NCI-H82 treated with DMSO at 0.1 percent for 48 hours (cell line): ENCODE results near the gene AASDHPPT.

Experiments
- DNase-seq: peaks from one replicate; lab custom pipeline; 2025; ENCODE audit not compliant: unreplicated experiment; lab: John Stamatoyannopoulos, UW

AASDHPPT gene

DNA sequence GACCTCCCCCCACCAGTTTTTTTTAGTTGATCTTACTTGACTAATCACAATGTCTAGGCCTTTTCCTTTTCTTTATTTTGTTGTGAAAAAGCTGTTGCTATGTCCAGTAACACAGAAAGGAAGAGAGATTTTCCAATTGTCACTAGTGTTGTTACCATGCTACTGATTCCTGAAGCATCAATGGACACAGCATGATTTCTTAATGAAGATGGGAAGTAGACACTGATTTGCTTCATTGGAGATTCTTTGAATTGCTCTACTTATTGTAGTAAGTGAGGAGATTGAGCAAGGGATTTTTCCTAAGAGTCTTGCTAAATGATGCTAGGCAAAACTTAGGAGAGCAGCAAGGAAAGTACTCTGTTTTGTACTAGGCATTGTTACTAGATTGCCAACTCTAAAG, 4.6 kb downstream of the AASDHPPT start:
- no peak for DNase-seq

DNA sequence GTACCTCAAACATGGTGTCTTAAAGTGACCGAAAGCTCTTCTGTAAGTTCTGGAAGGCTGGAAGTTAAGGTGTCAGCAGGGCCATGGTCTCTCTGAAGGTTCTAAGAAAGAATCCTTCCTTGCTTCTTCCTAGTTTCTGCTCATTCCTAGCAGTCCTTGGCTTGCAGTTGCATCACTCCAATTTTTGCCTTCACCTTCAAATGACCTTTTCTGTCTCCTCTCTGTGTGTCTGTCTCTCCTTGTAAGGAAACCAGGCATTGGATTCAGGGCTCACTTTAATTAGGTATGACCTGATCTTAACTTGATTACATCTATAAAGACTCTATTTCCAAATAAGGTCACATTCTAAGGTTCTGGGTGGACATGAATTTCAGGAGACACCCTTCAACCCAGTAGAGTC, 8.7 kb downstream of the AASDHPPT start:
- no peak for DNase-seq

DNA sequence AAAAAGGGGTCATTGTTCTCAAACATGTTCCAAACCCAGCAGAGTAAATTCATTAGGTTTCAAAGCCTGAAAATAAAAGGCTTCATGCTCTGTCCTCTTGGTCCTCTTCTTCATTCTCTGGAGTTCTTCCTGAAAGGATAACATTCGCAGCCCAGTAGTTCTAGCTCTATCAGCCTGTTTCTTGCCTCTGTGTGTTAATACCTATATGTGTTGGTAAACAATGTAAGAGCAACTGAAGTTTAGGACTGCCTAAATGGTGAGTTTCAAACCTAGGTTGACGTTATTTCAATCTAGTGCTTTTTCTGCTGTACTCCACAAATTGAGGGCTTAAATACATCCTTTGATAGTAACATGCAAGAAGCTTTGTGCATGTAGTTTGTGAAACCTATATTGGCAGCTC, 9.4 kb downstream of the AASDHPPT start:
- no peak for DNase-seq

DNA sequence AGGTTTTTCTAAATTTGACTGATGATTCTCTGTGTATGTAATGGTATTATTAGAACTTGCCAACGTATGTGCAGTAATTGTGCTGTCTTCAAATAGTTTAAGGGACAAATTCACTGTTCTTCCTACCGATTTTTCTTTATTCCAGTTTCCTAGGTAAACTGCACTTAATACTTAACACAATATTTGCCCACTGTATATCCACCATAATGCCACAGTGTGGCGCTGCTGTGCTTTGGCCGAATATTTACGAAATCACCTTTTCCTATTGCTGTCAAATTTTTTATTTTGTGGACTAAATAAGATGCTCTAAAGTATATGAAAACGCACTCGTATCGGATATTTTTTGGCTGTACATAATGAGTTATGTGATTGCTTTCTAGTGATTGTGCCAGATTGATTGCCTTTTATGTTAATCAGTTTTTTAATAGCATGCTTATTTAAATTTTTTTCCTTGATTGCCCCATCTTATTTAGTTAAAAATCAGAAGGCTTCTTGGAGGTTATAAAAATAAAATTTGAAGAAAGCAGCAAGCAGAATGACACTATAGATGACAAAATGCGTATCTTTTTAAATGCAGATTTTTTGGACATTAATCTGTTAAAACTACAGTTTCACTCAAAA, 10.5 kb downstream of the AASDHPPT start:
- peak; percentile 8 for DNase-seq

DNA sequence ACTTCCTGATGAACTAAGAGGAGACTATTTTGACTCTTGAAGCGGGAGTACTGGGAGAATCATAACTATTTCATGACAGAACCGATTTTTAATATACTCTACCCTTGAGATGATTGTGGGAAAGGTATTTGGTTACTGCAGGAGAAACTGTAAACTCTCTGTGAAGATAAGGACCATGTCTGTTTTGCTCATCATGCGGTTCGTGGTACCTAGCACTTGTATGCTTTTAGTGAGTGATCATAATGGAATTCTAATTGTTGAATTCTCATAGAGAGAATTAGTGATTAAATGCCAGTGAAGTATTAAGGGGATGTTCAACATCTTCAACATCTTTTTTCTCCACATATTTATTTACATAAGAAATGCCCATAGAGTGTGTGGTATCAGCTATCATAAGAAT, 11.4 kb downstream of the AASDHPPT start:
- DNase-seq: no peak

DNA sequence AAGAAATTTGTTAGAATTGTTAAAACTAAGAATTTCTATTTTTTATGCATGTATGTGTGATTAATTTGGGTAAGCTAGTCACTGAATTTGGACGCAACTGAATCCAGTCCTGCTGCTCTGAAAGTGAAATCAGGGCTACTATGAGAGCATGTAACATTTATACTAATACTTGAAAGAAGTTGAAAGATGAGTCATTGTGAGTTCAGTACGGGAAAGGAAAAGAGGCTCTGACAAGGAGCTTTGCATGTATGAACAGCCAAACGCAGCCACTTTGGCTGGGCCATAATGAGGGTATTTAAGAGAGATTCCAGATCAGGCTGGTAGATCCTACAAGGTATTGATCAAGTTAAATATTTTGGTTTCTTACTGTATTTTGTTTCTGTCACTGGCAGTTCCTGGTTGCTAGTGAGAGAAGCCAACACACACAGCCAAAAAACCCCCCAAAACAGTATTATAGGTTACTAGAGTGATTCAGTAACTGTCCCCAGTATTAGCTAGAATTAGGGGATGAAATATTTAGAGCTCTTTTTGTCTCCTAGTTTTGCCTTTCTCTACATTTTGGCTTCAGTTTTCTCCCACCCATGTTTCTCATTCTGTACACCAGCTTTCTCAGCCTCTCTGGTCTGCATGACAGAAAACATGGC, 14.1 kb downstream of the AASDHPPT start:
- no peak for DNase-seq

DNA sequence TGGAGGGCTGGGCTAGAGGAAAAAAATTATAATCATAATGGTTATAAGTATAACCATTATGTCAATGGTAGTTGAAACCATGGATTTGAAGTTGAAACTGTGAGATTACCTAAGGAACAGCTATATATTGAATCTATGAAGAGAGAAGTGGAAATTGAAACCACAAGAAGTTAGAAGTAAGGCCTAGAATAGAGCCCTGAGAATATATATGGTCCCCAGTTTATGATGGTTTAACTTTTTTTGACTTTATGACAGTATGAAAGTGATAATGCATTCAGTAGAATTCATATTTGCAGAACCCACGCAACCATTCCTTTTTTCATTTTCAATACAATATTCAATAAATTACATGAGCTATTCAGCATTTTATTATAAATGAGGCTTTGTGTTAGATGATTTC, 15.0 kb downstream of the AASDHPPT start:
- no peak for DNase-seq

DNA sequence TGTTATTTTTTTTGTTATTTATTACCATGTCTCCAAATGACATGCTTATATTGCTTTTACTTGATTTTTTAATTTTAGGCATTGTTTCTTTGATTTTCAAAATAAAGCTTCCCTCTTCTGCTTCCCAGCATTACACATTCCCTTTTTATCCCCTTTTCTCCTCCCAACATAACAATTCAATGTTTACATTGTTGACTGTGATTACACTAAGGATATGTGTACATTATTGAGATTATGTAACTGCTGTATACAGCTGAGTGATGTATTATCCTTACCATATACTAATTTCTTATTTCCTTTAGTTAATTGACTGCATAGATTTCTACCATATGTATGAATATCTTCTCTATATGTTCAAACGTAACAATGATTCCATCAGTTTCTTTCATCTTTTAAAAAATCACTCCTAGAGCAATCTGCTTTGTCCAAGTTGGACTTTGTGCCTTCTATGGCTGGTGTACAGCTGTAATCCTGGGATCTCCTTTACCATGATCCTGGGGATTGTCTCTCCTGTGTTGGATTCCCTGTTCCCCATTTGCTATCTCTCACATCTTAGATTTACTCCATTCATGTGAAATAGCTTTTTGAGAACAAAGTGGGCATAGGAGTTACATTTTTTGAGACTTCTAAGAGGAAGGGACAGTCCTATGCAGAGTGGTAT, 21.6 kb downstream of the AASDHPPT start:
- no peak for DNase-seq

DNA sequence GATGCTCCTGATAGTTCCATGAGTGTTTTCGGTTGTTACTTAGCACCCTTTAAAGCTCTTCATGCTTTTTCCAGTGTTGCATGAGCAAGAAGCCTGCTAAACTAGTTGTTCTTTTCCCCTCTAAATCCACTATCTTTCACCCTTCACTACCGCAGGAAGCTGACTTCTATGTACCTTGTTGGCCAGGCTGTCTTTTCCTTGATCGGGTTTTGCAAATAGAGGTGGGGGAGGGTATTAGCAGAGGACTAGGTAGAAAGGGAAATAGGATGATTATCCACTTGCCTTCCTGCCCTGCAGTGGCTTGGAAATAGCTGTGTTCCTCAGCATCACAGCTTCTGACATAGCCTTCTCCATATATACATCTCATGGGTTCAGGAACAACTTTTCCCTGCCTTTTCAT, 23.9 kb downstream of the AASDHPPT start:
- no peak for DNase-seq

DNA sequence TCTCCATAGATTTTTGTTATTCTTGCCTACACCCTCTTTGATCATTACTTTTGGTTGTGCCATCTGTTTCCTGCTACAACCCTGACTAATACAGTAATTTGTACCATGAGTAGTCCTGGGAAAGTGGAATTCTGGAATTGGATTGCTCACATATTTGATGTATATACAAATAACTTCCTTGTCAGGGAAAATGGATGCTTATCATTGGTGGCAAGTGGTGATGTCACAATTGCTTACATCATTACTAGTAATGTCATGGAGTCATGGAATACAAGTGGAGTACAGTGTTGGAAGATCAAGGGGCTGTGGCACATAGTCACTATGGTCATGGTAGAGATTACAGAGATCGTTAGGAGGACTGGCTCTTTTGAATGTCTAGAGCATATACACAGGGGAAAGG, 24.4 kb downstream of the AASDHPPT start:
- DNase-seq: no peak

DNA sequence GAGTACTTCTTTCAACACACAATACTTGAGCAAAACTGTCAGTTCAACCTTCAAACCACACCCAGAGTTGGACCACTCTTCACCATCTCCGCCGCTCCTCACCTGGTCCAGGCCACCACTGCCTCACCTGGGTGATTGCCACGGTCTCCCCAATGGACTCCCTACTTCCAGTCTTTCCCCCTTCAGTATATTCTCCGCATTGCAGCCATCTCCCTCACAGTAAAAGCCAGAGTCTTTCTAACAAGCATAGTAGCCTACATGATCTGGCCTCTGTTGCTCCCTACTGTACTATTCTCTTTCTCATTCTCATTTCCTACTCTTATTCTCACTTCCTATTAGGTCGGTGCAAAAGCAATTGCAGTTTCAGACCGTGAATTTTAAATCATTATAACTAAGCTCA, 28.5 kb downstream of the AASDHPPT start:
- no peak for DNase-seq

DNA sequence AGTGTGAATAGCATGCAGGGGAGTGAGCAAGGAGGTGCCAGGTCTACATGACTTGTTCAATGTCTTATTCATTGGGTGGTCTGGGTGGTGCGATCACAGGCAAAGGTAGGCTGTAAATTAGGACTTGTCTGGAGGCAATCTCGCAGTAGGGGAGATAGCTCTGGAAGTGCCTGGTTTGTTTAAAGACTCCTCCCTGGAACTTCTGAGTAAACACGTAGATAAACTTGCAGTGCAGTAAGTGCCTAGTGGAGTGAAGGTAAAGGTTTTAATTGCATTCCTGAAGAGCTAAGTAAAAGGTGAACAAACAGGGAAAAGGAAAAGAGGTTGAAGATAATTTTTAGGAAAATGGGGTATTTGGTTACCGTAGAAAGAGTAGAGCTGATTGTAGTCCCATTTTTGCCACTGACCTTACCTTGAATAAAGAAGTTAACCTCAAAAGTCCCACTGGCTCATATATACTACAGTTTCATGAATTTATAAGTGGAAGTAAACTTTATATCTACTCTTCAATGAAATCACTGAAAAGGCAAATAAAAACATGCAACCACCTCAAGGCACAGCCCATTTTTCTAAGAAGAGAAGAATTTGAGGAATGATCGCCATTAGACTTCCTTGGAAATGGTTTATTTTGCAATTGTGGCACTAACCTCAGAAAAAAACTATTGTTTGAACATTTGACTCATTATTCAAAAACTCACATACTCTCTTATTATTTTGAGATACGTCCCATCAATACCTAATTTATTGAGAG, 44.3 kb downstream of the AASDHPPT start:
- no peak for DNase-seq

DNA sequence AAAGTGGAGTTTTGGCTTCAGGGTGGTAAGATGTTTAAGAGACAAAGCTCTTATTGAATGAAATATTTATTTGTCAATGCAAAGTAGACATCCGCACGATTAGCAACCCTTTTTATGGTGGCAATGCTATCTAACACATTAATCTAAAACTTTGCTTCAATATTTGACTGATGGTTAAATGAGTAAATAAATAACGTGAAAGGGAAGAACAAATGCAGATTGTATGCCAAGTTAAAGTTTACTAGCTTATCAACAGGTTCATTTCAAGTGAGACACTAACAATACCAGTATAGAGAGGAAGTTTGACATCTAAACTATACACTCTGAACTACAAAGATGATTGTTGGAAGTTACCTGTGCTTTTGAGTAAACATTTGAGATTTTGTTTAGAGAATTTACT, 50.1 kb downstream of the AASDHPPT start:
- no peak for DNase-seq

DNA sequence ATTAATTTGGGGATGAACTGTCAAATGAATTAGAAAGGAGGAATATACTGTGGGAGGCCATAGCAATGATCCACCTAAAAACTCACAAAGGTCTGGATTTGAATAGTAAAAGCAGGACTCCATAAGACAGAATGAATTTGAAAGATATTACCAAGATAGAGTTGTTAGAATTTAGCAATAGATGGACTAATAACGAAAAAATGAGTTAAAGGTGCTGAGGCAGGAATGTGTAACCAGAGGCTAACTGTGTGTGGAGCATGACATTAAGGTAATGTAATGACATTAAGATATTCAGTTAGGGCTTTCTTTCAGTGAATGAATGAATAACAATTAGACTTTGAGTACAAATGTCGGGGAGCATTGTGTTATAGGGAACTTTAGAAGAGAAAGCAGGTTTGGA, 51.3 kb downstream of the AASDHPPT start:
- DNase-seq: no peak

DNA sequence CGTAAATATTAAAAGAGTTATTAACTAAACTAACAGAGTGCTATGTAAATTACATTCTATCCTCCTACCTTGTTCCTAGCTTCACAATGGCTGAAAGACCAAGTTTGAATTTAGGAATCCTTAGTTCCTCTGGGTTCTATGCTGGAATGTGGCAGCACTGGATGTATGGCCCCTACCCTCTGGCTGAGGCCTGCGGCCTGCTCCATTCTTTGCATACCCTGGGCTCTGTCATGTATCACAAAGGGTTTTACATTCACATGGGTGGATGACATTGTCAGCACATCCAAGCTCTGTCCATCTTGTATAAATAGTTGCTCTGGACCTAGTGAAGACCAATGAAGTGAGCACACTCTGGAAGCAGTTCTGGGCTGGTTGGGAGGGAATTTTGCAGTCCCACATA, 54.5 kb downstream of the AASDHPPT start:
- no peak for DNase-seq

DNA sequence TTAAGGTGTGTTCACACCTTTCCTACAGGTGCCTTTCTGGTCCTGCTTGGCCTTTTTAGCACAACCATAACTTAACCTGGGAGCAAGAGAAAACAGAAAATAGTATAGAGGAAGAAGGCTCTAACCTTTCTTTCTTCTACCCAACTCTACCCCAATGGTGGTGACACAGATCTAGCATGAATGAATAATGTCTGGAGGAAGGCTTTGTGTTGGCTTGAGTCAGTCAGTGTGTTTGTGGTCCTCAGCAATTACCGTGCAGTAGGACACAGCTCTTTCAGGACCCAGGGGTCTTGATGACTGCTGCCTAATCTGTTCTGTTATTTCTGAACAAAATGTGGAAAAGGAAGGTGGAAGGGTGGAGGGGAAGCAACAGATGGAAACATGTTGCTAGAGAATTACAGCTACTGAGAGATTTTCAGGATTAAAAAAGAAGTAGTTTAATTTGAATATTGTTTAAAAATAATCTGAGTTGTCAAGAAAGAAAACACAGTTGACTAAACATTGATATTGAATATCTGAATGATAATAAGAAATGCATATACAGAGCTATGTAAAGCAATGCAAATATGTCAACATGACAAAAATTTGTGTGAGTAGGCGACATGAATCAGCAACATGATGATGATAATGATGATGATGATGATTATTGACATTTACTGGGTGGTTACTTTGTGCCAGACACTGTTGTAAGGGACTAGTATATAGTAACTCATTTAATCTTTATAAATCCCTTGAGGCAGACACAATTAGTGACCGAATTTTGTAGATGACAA, 55.3 kb downstream of the AASDHPPT start:
- DNase-seq: no peak

DNA sequence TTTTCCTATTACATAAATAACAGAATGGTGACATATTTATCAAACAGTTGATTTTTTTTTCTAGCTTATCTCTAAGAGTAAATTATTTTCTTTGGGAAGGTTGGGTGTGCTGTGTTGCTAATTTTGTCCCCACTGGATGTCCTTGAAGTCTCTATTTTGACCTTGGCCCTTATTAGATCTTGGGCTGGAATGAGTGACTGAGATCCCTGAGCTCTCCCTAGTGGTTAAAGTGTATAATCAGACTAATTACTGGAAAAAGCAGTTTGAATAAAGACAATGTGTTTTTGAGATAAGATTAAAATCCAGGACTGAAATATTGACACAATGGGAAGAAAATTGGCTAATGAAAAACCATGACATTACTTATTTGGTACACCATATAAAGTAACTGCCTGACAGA, 56.1 kb downstream of the AASDHPPT start:
- DNase-seq: no peak

DNA sequence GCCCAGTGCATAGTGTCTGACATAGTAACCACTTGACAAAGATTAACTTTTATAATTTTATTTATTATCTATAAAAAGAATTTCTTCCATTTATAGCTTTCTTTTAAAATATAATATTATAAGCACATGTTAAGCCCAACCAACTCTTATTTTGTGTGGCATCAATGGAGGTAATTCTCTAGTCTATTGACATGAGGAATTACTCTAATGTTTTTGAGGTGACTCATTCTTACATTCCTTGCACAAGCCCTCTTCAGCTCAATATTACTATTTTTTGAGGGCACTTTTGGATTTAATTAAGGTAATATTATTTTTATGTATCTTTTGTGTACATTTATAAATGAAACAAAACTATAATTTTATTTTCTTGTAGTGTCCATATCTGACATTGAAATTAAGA, 59.6 kb downstream of the AASDHPPT start:
- no peak for DNase-seq

DNA sequence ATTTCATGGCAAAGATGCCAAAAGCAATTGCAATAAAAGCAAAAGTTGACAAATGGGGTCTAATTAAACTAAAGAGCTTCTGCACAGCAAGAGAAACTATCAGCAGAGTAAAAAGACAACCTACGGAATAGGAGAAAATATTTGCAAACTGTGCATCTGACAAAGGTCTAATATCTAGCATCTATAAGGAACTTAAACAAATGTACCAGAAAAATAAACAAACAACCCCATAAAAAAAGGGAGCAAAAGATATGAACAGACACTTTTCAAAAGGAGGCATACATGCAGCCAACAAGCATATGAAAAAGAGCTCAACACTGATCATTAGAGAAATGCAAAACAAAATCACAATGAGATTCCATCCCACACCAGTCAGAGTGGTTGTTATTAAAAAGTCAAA, 60.3 kb downstream of the AASDHPPT start:
- no peak for DNase-seq
